Muscle of back (tissue), 10 donors: Measurements from ENCODE around the gene SF1. TPM values are rescaled to one million over a fixed set of nuclear protein-coding genes. Genes with fewer than 3 reads are reported as not detected.

Experiments
- polyA plus RNA-seq, 10 donors: library from polyadenylated mRNA; unstranded; fragments of 120-200 nt; gene quantifications; one replicate each; pipeline ENCODE4 v1.2.1, GENCODE V29; 2013; ENCODE audit not compliant: insufficient read length in 10 of 10

SF1 gene
- polyA plus RNA-seq, 10 donors, result 158 to 288 (median 220) TPM

Other genes with a start within 250 kb of the SF1 start
- under 1 TPM in 3 of 10 donors, not detected in 7; 0.11 to 0.14 (median 0.11) TPM for gene SLC22A11, start 222.6 kb downstream of the SF1 start, polyA plus RNA-seq
- not detected for gene SLC22A12, start 187.3 kb downstream of the SF1 start, polyA plus RNA-seq
- 10 to 100 TPM; 16.4 to 36.8 (median 26.1) TPM for gene NRXN2, start 55.3 kb downstream of the SF1 start, polyA plus RNA-seq
- 10 to 100 TPM; 13.3 to 60.2 (median 40.2) TPM for gene RASGRP2, start 34.4 kb downstream of the SF1 start, polyA plus RNA-seq
- 100 to 1,000 TPM in 9 of 10 donors, 10 to 100 TPM in 1; 56.2 to 435 (median 195) TPM for gene PYGM, start 18.6 kb downstream of the SF1 start, polyA plus RNA-seq
- gene MAP4K2, start 24.7 kb upstream of the SF1 start, polyA plus RNA-seq, result 10 to 100 TPM in 8 of 10 donors, 1 to 10 TPM in 2; 8.2 to 19.4 (median 11.7) TPM
- 10 to 100 TPM; 15.3 to 26.0 (median 20.3) TPM for gene MEN1, start 32.0 kb upstream of the SF1 start, polyA plus RNA-seq
- 1 to 10 TPM in 2 of 10 donors, under 1 TPM in 8; 0.48 to 2.8 (median 0.72) TPM for gene CDC42BPG, start 66.1 kb upstream of the SF1 start, polyA plus RNA-seq
- gene EHD1, start 100.1 kb upstream of the SF1 start, polyA plus RNA-seq, result 100 to 1,000 TPM in 3 of 10 donors, 10 to 100 TPM in 7; 64.4 to 115 (median 92.9) TPM
- 10 to 100 TPM in 7 of 10 donors, 1 to 10 TPM in 3; 8.1 to 13.5 (median 11.1) TPM for gene ATG2A, start 138.7 kb upstream of the SF1 start, polyA plus RNA-seq
- 10 to 100 TPM in 8 of 10 donors, 1 to 10 TPM in 2; 10.0 to 13.0 (median 11.3) TPM for gene PPP2R5B, start 146.1 kb upstream of the SF1 start, polyA plus RNA-seq
- gene GPHA2, start 157.4 kb upstream of the SF1 start, polyA plus RNA-seq, result under 1 TPM in 2 of 10 donors, not detected in 8; 0.27 to 0.45 TPM
- gene MAJIN, start 193.6 kb upstream of the SF1 start, polyA plus RNA-seq, result under 1 TPM in 1 of 10 donors, not detected in 9; 0.20 TPM
- 1 to 10 TPM in 6 of 10 donors, under 1 TPM in 4; 0.79 to 1.6 (median 1.1) TPM for gene BATF2, start 218.4 kb upstream of the SF1 start, polyA plus RNA-seq
- gene ARL2, start 235.6 kb upstream of the SF1 start, polyA plus RNA-seq, result 10 to 100 TPM; 60.2 to 90.7 (median 76.5) TPM
- gene SNX15, start 248.9 kb upstream of the SF1 start, polyA plus RNA-seq, result 10 to 100 TPM; 17.5 to 25.7 (median 22.5) TPM